Fibroblast of pulmonary artery (primary cell): Measurements from ENCODE around the gene RGS14.

Source experiments
- DNase-seq: peaks from one replicate; pipeline ENCODE4 v3.0.0-alpha.2; 2010; ENCODE audit warnings: low read depth
- H3K4me3 ChIP-seq: replicated peaks from 2 replicates; pipeline ENCODE4 v1.5.1; 2011; ENCODE audit warnings: low read depth, mild to moderate bottlenecking, control low read depth, low read length, moderate library complexity
- CTCF ChIP-seq: IDR thresholded peaks from 2 replicates; pipeline ENCODE4 v1.5.1; 2011; ENCODE audit warnings: mild to moderate bottlenecking, control low read depth, low read length, inconsistent platforms; ENCODE audit errors: missing control alignments

Gene RGS14

DNA sequence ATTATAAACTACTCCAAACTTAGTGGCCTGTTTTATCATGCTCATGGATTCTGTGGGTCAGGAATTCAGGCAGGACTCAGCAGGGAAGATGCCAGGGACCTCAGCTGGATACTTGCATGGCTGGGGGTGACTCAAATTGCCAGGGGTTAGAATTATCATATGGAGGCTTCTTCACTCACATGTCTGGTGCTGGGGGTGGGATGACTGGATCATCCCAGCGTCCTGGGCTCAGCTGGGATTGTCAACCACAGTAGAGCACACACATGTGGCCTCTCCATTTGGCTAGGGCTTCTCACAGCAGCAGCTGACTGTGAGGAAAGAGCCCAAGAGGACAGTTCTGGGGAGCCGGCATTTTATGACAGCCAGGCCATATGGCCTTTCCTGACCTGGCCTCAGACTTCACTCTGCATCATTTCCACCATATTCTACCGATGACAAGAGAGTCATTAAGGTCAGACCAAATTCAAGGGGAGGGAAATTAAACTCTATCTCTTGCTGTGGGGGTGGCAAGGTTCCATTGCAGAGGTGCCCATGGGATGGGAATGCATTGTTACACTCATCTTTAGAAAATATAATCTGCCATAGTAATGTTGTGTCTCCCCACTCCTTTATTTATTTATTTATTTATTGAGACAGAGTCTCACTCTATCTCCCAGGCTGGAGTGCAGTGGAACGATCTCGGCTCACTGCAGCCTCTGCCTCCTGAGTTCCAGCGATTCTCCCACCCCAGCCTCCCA is 63.5 kb downstream of the RGS14 start:
- H3K4me3 ChIP-seq = no peak overlapping the region
- TF ChIP-seq CTCF = no peak
- no peak for DNase-seq
